T1000 (cell line): ENCODE data around the gene FUOM.
A peak's percentile ranks its signal among the peaks of the same experiment; 100 is the strongest.

Experiments used
- DNase-seq: peaks from one replicate; lab custom pipeline; 2025; ENCODE audit warnings: mixed read lengths; lab: John Stamatoyannopoulos, UW

Gene FUOM

GRCh38 chr10:133311570-133311969 is 46.2 kb downstream of the FUOM start:
- no peak for DNase-seq

DNA sequence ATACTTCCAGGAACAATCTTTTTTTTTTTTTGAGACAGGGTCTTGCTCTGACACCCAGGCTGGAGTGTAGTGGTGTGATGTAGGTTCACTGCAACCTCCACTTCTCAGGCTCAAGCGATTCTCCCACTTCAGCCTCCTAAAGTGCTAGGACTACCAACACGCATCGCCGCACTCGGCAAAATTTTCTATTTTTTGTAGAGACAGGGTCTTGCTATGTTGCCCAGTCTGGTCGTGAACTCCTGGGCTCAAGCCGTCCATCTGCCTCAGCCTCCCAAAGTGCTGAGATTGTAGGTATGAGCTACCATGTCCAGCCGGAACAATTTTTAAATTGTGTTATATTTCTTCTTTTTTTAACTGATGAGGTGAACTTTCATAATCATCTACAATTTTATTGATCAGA is 47.0 kb downstream of the FUOM start:
- no peak for DNase-seq

DNA sequence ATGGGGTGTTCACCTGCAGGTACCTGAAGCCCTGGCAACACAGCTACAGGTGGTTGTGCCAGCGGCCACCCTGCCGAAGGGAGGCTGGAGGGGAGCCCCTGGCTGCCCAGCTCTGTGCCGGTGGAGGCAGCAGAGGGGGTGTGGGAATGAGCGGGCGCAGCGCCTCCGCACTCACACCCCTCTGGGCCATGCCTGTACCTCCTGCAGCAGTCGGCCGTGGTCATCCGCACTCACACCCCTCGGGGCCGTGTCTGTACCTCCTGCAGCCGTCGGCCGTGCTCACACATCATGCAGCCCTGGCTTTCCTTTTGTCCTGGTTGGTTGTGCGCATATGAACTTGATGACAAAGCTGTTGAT is 47.4 kb downstream of the FUOM start:
- no peak for DNase-seq

GRCh38 chr10:133309720-133310398 is 48.0 kb downstream of the FUOM start:
- no peak for DNase-seq

DNA sequence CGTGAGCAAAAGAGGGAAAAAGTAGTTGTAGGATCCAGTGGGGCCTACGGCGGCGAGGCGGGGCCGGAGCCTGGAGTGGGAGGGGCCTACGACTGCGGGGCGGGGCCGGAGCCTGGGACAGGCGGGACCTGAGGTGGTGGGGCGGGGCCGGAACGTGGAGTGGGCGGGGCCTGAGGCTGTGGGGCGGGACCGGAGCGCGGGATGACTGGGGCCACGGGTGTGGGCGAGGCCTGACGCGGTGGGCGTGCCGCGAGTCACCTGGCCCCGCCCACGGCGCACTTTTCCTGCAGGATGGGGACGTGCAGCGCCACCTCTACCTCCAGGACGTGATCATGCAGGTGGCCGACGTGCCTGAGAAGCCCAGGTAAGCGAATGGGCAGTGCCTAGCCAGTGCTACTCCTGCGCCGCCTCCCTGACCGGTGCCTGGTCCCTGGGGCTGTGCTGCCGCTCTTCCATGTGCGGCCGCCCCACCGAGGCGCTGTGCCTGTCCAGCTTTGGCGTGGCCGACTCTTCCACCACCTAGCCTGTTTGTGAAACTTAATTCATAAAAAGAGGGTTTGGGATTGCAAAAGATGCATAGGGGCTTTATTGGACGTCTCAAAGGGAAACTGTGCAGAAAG is 48.6 kb downstream of the FUOM start:
- DNase-seq: peak; percentile 95

DNA sequence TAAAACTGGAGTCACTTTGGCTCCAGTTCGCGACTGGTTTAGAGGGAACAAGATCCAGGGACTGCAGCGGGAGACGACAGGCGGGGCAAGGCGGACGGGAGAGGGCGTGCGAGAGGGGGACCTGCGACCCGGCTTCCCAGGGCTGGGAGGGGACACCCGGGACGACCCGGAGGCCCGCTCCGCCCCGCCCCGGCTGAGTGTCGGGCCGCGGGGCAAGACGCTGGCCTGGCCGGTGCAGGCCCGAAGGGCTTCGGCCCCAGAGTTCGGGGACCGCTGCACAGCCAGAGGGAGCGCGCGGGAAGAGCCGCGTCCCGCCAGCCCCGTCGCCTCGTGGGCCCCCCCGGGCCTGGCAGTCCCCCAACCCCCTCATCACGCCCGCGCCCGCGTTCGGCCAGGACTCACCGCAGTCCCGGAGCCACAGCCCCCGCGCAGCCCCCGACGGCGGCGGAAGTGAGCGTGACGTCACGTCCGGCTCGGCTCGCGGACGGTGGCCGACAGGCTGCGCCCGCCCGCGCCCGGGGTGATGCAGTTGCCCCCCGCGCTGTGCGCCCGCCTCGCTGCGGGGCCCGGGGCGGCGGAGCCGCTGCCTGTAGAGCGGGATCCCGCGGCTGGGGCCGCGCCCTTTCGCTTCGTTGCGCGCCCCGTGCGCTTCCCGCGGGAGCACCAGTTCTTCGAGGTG is 49.3 kb downstream of the FUOM start, which contains the start of the genes TUBGCP2 and ZNF511:
TSS of gene TUBGCP2 (minus strand) at position 452 of the 679 bp plus-strand sequence. CDS start 5,931 bp downstream, outside the sequence.
TSS of gene ZNF511 (plus strand) at position 494 of the 679 bp plus-strand sequence. CDS start at position 524, 30 bp downstream.
- DNase-seq: peak; percentile 88

DNA sequence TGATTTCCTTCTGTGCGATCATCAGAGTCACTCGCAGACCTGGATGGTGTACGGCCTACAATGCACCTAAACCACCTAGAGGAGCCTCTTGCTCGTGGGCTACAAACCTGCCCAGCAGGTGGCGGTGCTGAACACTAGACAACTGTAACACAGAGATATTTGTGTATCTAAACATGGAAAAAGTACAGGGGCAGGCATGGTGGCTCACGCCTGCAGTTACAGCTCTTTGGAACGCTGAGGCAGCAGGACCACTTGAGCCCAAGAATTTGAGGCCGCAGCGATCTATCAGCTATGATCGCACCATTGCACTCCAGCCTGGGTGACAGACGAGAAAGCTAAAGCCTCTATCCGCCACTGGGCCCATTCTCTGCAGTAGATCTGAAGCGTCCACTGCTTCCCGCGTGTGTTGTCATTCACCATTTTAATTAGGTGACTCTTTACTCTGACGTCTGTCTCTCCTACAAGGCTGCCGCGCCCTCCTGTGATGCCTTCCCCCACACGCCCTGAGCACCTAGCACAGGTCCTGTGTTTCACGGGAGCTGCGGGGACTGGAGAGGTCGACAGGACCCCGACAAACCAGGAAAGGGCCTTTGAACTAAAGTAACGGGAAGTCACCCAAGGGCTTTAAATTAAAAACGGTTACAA is 49.9 kb downstream of the FUOM start:
- peak; percentile 27 for DNase-seq

DNA sequence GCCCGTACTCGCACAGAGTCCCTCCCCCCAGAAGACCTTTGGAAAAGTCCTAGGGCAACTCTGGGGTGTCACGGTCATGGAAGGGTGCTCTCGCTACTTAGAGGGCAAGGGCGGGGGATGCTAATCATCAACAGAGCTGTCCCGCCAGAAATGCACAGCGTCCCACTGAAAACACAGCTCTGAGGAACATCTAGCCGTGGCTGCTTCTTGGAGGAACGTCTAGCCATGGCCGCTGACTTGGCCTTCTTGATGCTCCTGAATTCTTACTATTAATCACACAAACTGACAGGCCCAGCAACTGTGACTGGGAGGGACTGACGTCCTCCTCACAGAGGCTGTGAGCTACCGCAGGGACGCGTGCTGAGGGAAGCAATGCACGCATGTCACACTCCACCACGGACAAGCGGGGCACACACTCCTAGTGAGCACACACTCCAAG is 50.9 kb downstream of the FUOM start:
- no peak for DNase-seq

DNA sequence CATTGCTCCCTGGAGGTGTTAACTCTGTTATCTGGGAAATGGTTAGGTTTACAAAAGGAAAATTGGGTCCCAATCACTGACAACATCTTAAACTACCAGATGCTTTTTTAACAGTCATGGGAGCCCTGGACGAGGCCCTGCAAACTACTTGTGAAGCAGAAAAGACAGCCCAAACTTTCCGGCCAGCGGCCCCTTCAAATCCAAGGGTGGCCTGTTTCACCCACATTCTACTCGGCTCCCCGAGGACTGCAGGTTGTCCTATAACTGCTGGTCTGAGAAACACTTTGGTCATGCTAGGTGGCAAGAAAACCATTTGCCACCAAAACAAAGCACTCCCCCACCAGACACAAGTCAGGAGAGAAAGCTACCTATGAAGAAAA is 51.7 kb downstream of the FUOM start:
- DNase-seq: no peak
